ENCODE results near the gene KLHL21.

- TF ChIP-seq ZNF23 (CRISPR knock-in tag; IDR thresholded peaks at IDR 0.05): no peak
- no peak for TF ChIP-seq POLR2A (conservative IDR thresholded peaks at IDR 0.05)
- TF ChIP-seq LEF1 (IDR thresholded peaks at IDR 0.05): no peak
- TF ChIP-seq, protein P1, sequence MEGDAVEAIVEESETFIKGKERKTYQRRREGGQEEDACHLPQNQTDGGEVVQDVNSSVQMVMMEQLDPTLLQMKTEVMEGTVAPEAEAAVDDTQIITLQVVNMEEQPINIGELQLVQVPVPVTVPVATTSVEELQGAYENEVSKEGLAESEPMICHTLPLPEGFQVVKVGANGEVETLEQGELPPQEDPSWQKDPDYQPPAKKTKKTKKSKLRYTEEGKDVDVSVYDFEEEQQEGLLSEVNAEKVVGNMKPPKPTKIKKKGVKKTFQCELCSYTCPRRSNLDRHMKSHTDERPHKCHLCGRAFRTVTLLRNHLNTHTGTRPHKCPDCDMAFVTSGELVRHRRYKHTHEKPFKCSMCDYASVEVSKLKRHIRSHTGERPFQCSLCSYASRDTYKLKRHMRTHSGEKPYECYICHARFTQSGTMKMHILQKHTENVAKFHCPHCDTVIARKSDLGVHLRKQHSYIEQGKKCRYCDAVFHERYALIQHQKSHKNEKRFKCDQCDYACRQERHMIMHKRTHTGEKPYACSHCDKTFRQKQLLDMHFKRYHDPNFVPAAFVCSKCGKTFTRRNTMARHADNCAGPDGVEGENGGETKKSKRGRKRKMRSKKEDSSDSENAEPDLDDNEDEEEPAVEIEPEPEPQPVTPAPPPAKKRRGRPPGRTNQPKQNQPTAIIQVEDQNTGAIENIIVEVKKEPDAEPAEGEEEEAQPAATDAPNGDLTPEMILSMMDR (IDR thresholded peaks at IDR 0.05 in 2 of 3, conservative IDR thresholded peaks at IDR 0.05 in 1 of 3; ENCODE audit: insufficient read depth in 2 of 3, low read depth in 1 of 3, low read length in 3 of 3): no peak
- no peak for TF ChIP-seq CBFB (CRISPR knock-in tag; IDR thresholded peaks at IDR 0.05)
- no peak for TF ChIP-seq EZH2 (IDR thresholded peaks at IDR 0.05; ENCODE audit: borderline replicate concordance, low read depth, low read length)
These were observed 27.4 kb upstream of the KLHL21 start for GRCh38 chr1:6630027-6630426.
